IPS-NIHi7 (cell line): ENCODE results near the gene ARFIP1.
"Not testable (repeated sequence)": the region's sequence is repeated elsewhere in the genome, so short reads cannot be mapped to it uniquely, and the experiment has no call there.

ENCODE experiments used
- DNase-seq: peaks from one replicate; pipeline ENCODE4 v3.0.0; 2012; ENCODE audit warnings: mixed read lengths; ENCODE audit errors: extremely low spot score

Gene ARFIP1

GRCh38 chr4:152896811-152897210 lies 117.1 kb downstream of the ARFIP1 start:
- DNase-seq = no peak

GRCh38 chr4:152898133-152898532 lies 118.4 kb downstream of the ARFIP1 start:
- not testable (repeated sequence) for DNase-seq

- DNase-seq = no peak
Measured at GRCh38 chr4:152898606-152899005, 118.9 kb downstream of the ARFIP1 start.

- no peak for DNase-seq
Measured at GRCh38 chr4:152900395-152900794, 120.6 kb downstream of the ARFIP1 start.

- DNase-seq = no peak
Measured at GRCh38 chr4:152901205-152901604, 121.5 kb downstream of the ARFIP1 start.

- no peak for DNase-seq
Measured at GRCh38 chr4:152903658-152904057, 123.9 kb downstream of the ARFIP1 start.

- no peak for DNase-seq
Measured at GRCh38 chr4:152909901-152910300, 130.1 kb downstream of the ARFIP1 start.

- DNase-seq = no peak
Measured at GRCh38 chr4:152910521-152910920, 130.8 kb downstream of the ARFIP1 start.

- DNase-seq = no peak
Measured at GRCh38 chr4:152917543-152918395, 138.0 kb downstream of the ARFIP1 start.

GRCh38 chr4:152919826-152920225 lies 140.1 kb downstream of the ARFIP1 start:
- no peak for DNase-seq

GRCh38 chr4:152920768-152921167 lies 141.0 kb downstream of the ARFIP1 start:
- no peak for DNase-seq

- DNase-seq = no peak
Measured at GRCh38 chr4:152921284-152921683, 141.5 kb downstream of the ARFIP1 start.

- DNase-seq = no peak
Measured at GRCh38 chr4:152925851-152926250, 146.1 kb downstream of the ARFIP1 start.

- no peak for DNase-seq
Measured at GRCh38 chr4:152926959-152927358, 147.2 kb downstream of the ARFIP1 start.

- no peak for DNase-seq
Measured at GRCh38 chr4:152927737-152928136, 148.0 kb downstream of the ARFIP1 start.

GRCh38 chr4:152928286-152928685 lies 148.5 kb downstream of the ARFIP1 start:
- DNase-seq = no peak

- peak; percentile 31 for DNase-seq
Measured at GRCh38 chr4:152929888-152930287, 150.1 kb downstream of the ARFIP1 start.

- DNase-seq = peak; percentile 78
Measured at GRCh38 chr4:152935143-152935542, 155.4 kb downstream of the ARFIP1 start.

- DNase-seq = peak; percentile 95
Measured at GRCh38 chr4:152935631-152936445, 156.1 kb downstream of the ARFIP1 start, which contains the start of gene FHDC1. Gene FHDC1, plus strand, starts transcription at chr4:152936323. Its CDS starts 6,735 bp downstream, at chr4:152943058.

- DNase-seq = peak; percentile 64
Measured at GRCh38 chr4:152936446-152937335, 156.9 kb downstream of the ARFIP1 start.
